ENCODE results near the gene APOBEC3H.

The APOBEC3H gene

GRCh38 chr22:39134366-39135091 lies 37.5 kb downstream of the APOBEC3H start:
- TF ChIP-seq CTCF (IDR thresholded peaks at IDR 0.05; ENCODE audit: low read length, missing control alignments) = no peak
- H3K4me3 ChIP-seq (replicated peaks; ENCODE audit: low read depth, low read length) = no peak overlapping the region
- DNase-seq (ENCODE audit: low read depth) = no peak

GRCh38 chr22:39135092-39135896 lies 38.2 kb downstream of the APOBEC3H start:
- TF ChIP-seq CTCF (IDR thresholded peaks at IDR 0.05; ENCODE audit: low read length, missing control alignments) = peak; percentile 58
- H3K4me3 ChIP-seq (replicated peaks; ENCODE audit: low read depth, low read length) = no peak overlapping the region
- DNase-seq (ENCODE audit: low read depth) = peak; percentile 39

- TF ChIP-seq CTCF (IDR thresholded peaks at IDR 0.05; ENCODE audit: low read length, missing control alignments) = no peak
- no peak for DNase-seq (ENCODE audit: low read depth)
- no peak overlapping the region for H3K4me3 ChIP-seq (replicated peaks; ENCODE audit: low read depth, low read length)
Observed at GRCh38 chr22:39136317-39136716, 39.3 kb downstream of the APOBEC3H start.

- DNase-seq (ENCODE audit: low read depth) = no peak
- TF ChIP-seq CTCF (IDR thresholded peaks at IDR 0.05; ENCODE audit: low read length, missing control alignments) = no peak
- H3K4me3 ChIP-seq (replicated peaks; ENCODE audit: low read depth, low read length) = no peak overlapping the region
Observed at GRCh38 chr22:39138357-39138997, 41.4 kb downstream of the APOBEC3H start.

- no peak overlapping the region for H3K4me3 ChIP-seq (replicated peaks; ENCODE audit: low read depth, low read length)
- no peak for TF ChIP-seq CTCF (IDR thresholded peaks at IDR 0.05; ENCODE audit: low read length, missing control alignments)
- no peak for DNase-seq (ENCODE audit: low read depth)
Observed at GRCh38 chr22:39139933-39140332, 42.9 kb downstream of the APOBEC3H start.

- DNase-seq (ENCODE audit: low read depth) = no peak
- no peak overlapping the region for H3K4me3 ChIP-seq (replicated peaks; ENCODE audit: low read depth, low read length)
- TF ChIP-seq CTCF (IDR thresholded peaks at IDR 0.05; ENCODE audit: low read length, missing control alignments) = no peak
Observed at GRCh38 chr22:39142088-39142680, 45.1 kb downstream of the APOBEC3H start.

Measured in fibroblast of pulmonary artery (primary cell).